GM19452 (cell line): ENCODE results near the gene AHNAK.
A peak's percentile ranks its signal among the peaks of the same experiment; 100 is the strongest.
"Not testable (repeated sequence)": the region's sequence is repeated elsewhere in the genome, so short reads cannot be mapped to it uniquely, and the experiment has no call there.

ENCODE experiments used
- ATAC-seq: cut with Tn5 transposase; IDR thresholded peaks from one replicate; pipeline ENCODE4 v1.9.1; 2021; ENCODE audit not compliant: unreplicated experiment

AHNAK gene

GRCh38 chr11:62552485-62553079 is 6.0 kb upstream of the AHNAK start:
- no peak for ATAC-seq

- ATAC-seq, result not testable (repeated sequence)
Measured at GRCh38 chr11:62550478-62550877, 3.9 kb upstream of the AHNAK start.

GRCh38 chr11:62548545-62549335 is 2.1 kb upstream of the AHNAK start:
- ATAC-seq, result no peak

GRCh38 chr11:62547691-62548281 is 1.2 kb upstream of the AHNAK start:
- ATAC-seq, result no peak

GRCh38 chr11:62546929-62547625 is 471 bp upstream of the AHNAK start:
- ATAC-seq, result no peak

- ATAC-seq, result no peak
Measured at GRCh38 chr11:62545437-62546243, 966 bp downstream of the AHNAK start.

GRCh38 chr11:62544581-62545436 is 1.8 kb downstream of the AHNAK start:
- no peak for ATAC-seq

GRCh38 chr11:62543680-62544444 is 2.7 kb downstream of the AHNAK start:
- no peak for ATAC-seq

GRCh38 chr11:62542750-62543567 is 3.6 kb downstream of the AHNAK start:
- peak; percentile 34 for ATAC-seq

- ATAC-seq, result no peak
Measured at GRCh38 chr11:62542111-62542745, 4.4 kb downstream of the AHNAK start.

GRCh38 chr11:62540804-62541701 is 5.6 kb downstream of the AHNAK start:
- ATAC-seq, result peak; percentile 47

- ATAC-seq, result no peak
Measured at GRCh38 chr11:62539238-62539925, 7.2 kb downstream of the AHNAK start.

GRCh38 chr11:62538470-62539237 is 8.0 kb downstream of the AHNAK start:
- ATAC-seq, result no peak

GRCh38 chr11:62536301-62536957 is 10.2 kb downstream of the AHNAK start:
- no peak for ATAC-seq

- no peak for ATAC-seq
Measured at GRCh38 chr11:62535802-62536201, 10.8 kb downstream of the AHNAK start.
